Measurements from ENCODE around the gene DISC1. TPM values are rescaled to one million over a fixed set of nuclear protein-coding genes. Genes with fewer than 3 reads are reported as not detected.

DISC1 gene
- total RNA-seq, 3 donors from 2014 or later, result 12.1 to 18.9 (median 12.4) TPM

DNA sequence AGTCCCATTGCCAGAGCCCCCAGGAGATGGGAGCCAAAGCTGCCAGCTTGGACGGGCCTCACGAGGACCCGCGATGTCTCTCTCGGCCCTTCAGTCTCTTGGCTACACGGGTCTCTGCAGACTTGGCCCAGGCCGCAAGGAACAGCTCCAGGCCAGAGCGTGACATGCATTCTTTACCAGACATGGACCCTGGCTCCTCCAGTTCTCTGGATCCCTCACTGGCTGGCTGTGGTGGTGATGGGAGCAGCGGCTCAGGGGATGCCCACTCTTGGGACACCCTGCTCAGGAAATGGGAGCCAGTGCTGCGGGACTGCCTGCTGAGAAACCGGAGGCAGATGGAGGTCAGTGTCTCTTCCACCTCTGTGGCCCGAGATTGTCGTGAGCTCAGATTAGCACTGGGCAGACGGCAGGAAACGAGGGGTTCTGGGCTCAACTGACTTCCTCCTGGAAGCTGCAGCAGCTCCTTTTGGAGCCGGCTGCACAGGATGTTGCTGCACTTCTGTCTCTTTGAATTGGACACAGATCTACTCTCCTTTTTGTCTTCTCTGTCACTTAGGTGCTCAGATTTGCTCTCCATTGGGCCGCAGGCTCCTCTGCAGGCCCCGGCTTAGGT, 68.0 kb downstream of the DISC1 start:
- intact Hi-C loops (cut with DNase I; ENCODE audit: low total_unique reads), result loop anchor here (10.0 kb wide), 1 partner anchor 160 kb away; no protein-coding TSS in a partner anchor
- H3K9me3 ChIP-seq, result no peaks in the 10 kb centered on the region
- TF ChIP-seq POLR2AphosphoS5 (IDR thresholded peaks at IDR 0.05) (no peak), POLR2A (IDR thresholded peaks at IDR 0.05) (no peak)
- TF ChIP-seq, protein P1, sequence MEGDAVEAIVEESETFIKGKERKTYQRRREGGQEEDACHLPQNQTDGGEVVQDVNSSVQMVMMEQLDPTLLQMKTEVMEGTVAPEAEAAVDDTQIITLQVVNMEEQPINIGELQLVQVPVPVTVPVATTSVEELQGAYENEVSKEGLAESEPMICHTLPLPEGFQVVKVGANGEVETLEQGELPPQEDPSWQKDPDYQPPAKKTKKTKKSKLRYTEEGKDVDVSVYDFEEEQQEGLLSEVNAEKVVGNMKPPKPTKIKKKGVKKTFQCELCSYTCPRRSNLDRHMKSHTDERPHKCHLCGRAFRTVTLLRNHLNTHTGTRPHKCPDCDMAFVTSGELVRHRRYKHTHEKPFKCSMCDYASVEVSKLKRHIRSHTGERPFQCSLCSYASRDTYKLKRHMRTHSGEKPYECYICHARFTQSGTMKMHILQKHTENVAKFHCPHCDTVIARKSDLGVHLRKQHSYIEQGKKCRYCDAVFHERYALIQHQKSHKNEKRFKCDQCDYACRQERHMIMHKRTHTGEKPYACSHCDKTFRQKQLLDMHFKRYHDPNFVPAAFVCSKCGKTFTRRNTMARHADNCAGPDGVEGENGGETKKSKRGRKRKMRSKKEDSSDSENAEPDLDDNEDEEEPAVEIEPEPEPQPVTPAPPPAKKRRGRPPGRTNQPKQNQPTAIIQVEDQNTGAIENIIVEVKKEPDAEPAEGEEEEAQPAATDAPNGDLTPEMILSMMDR (IDR thresholded peaks at IDR 0.05), result no peak
- no peaks in the 10 kb centered on the region for H3K36me3 ChIP-seq
- no peak overlapping the region for H3K4me3 ChIP-seq
- no peaks in the 10 kb centered on the region for H3K27me3 ChIP-seq
- no peak for DNase-seq (ENCODE audit: low spot score in 2 of 2)
- H3K27ac ChIP-seq, result no peak overlapping the region
- no peaks in the 10 kb centered on the region for H3K4me1 ChIP-seq

DNA sequence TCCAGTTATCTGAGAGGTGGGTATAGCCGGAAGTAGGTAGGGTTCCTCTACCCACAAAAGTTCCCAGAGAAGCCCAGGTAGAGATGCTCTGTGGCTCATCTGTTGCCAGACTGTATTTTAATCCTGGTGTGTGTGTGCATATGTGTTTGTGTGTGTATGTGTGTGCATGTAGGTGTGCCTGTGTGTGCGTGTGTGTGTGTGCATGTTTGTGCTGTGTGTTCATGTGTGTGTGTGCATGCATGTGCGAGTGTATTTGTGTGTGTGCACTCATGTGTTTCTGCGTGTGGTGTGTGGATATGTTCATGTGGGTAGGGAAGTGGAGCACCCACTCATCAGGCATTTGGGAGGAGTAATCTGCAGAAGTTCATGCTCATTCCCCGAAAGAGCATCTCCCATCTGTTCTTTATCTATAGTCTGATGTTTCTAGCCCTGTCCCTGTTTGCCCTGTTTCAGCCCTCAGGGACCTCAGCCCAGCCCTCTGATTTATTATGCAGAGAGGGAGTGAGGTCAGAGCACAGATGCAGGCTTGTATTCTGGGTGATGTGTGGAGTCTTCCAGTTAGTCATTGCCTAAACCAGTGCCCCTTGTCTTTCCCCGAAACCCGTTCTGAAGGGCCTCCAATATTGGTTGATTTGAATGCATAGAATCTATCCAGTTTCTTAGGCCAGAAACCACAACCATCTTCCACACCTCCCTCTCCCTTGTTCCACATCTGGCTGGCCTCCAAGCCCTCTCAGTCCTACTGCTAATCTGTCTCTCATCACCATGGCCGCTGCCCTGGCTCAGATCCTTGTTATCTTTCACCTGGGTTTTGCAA, 69.1 kb downstream of the DISC1 start:
- Histone ChIP-seq H3K27me3 (no peaks in the 10 kb centered on the region), H3K4me3 (no peak overlapping the region), H3K27ac (no peak overlapping the region), H3K9me3 (no peaks in the 10 kb centered on the region), H3K4me1 (no peaks in the 10 kb centered on the region), H3K36me3 (no peaks in the 10 kb centered on the region)
- DNase-seq (ENCODE audit: low spot score in 2 of 2), result no peak
- TF ChIP-seq POLR2AphosphoS5 (IDR thresholded peaks at IDR 0.05) (no peak), POLR2A (IDR thresholded peaks at IDR 0.05) (no peak)
- TF ChIP-seq, protein P1 (IDR thresholded peaks at IDR 0.05), result no peak
- intact Hi-C loops (cut with DNase I; ENCODE audit: low total_unique reads), result loop anchor here (10.0 kb wide), 1 partner anchor 161 kb away; no protein-coding TSS in a partner anchor

DNA sequence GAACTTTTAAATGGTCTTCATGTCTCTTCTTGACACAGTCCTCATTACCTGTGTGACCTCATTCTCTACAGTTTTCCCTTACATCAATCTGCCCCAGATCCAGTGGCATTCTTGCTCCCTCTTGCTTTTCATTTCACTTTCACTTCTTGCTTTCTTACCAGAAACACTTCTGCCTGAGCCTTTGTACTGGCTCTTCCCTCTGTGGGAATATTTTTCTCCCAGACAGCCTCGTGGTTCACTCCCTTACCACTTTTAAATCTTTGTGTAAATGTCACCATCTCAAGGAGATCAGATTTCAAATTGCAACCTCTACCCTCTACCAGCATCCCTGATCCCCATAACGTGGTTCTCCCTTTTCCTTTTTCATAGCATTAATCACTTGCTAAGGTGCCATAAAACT, 73.2 kb downstream of the DISC1 start:
- Histone ChIP-seq H3K36me3 (no peaks in the 10 kb centered on the region), H3K4me3 (no peak overlapping the region), H3K9me3 (no peaks in the 10 kb centered on the region), H3K27me3 (no peaks in the 10 kb centered on the region), H3K27ac (no peak overlapping the region), H3K4me1 (no peaks in the 10 kb centered on the region)
- DNase-seq (ENCODE audit: low spot score in 2 of 2), result no peak
- intact Hi-C loops (cut with DNase I; ENCODE audit: low total_unique reads), result loop anchor here (10.0 kb wide), 1 partner anchor 165 kb away; no protein-coding TSS in a partner anchor
- TF ChIP-seq POLR2AphosphoS5 (IDR thresholded peaks at IDR 0.05) (no peak), POLR2A (IDR thresholded peaks at IDR 0.05) (no peak)
- TF ChIP-seq, protein P1 (IDR thresholded peaks at IDR 0.05), result no peak

DNA sequence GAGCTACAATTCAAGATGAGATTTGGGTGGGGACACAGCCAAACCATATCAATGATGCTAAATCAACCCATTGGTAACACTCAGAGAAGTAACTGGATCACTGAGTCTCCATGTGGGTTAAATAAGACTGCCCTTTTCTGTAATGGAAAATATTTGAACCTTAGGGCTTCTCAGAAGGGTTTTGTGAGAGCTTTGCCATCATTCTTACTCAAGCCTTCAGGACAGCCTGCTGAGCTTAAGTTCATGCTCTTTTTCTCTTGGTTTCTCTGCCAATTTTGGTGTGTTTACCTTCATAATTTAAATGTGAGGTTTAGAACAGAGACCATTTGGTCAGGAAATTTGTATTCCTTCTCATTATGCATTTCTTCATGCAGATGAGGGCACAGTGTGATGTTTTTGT, 74.7 kb downstream of the DISC1 start:
- Histone ChIP-seq H3K27ac (no peak overlapping the region), H3K9me3 (no peaks in the 10 kb centered on the region), H3K4me3 (no peak overlapping the region), H3K36me3 (no peaks in the 10 kb centered on the region), H3K27me3 (no peaks in the 10 kb centered on the region), H3K4me1 (no peaks in the 10 kb centered on the region)
- no peak for DNase-seq (ENCODE audit: low spot score in 2 of 2)
- TF ChIP-seq POLR2AphosphoS5 (IDR thresholded peaks at IDR 0.05) (no peak), POLR2A (IDR thresholded peaks at IDR 0.05) (no peak)
- TF ChIP-seq, protein P1 (IDR thresholded peaks at IDR 0.05), result no peak
- intact Hi-C loops (cut with DNase I; ENCODE audit: low total_unique reads), result no loop called here

DNA sequence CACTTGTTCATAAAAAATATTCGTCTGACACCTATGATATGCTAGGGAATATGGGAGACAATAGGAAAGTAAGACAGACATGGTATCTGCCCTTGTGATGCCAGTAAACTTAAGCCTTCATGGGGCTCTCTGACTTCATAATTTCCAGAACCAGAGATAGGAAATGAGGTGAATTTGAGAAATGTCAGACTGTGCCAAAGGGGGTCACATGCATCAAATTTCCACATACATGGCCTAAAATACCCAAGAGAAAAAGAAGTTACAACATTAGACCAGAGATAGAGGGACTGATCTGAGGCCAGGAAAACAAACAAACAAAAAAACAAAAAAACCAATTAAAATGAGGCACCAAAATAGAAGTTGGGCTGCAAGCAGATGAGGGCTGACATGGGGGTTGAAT, 75.7 kb downstream of the DISC1 start:
- Histone ChIP-seq H3K27ac (no peak overlapping the region), H3K9me3 (no peaks in the 10 kb centered on the region), H3K36me3 (no peaks in the 10 kb centered on the region), H3K27me3 (no peaks in the 10 kb centered on the region), H3K4me1 (no peaks in the 10 kb centered on the region), H3K4me3 (no peak overlapping the region)
- TF ChIP-seq, protein P1 (IDR thresholded peaks at IDR 0.05), result no peak
- TF ChIP-seq POLR2AphosphoS5 (IDR thresholded peaks at IDR 0.05), result no peak
- no peak for TF ChIP-seq POLR2A (IDR thresholded peaks at IDR 0.05)
- no peak for DNase-seq (ENCODE audit: low spot score in 2 of 2)
- intact Hi-C loops (cut with DNase I; ENCODE audit: low total_unique reads), result no loop called here
